Measurements from ENCODE around the gene ZNF154.

DNA sequence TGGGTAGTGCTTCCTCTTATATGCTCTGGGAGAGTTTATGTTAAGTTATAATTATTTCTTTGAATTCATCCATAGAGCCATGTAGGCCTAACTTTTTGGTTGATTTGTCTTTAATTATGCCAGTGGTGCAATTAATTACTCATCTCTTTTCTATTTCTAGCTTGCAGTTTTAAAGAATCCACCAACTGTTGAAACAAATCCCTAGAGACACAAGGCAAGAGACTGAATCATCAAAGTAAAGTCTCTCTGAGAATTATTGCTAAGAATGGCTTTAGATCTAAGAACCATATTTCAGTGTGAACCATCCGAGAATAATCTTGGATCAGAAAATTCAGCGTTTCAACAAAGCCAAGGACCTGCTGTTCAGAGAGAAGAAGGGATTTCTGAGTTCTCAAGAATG lies 33.1 kb downstream of the ZNF154 start:
- TF ChIP-seq, protein P1, sequence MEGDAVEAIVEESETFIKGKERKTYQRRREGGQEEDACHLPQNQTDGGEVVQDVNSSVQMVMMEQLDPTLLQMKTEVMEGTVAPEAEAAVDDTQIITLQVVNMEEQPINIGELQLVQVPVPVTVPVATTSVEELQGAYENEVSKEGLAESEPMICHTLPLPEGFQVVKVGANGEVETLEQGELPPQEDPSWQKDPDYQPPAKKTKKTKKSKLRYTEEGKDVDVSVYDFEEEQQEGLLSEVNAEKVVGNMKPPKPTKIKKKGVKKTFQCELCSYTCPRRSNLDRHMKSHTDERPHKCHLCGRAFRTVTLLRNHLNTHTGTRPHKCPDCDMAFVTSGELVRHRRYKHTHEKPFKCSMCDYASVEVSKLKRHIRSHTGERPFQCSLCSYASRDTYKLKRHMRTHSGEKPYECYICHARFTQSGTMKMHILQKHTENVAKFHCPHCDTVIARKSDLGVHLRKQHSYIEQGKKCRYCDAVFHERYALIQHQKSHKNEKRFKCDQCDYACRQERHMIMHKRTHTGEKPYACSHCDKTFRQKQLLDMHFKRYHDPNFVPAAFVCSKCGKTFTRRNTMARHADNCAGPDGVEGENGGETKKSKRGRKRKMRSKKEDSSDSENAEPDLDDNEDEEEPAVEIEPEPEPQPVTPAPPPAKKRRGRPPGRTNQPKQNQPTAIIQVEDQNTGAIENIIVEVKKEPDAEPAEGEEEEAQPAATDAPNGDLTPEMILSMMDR (IDR thresholded peaks at IDR 0.05) = no peak
- TF ChIP-seq, protein P2, sequence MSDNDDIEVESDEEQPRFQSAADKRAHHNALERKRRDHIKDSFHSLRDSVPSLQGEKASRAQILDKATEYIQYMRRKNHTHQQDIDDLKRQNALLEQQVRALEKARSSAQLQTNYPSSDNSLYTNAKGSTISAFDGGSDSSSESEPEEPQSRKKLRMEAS (IDR thresholded peaks at IDR 0.05) = no peak
- no peak for TF ChIP-seq CEBPB (IDR thresholded peaks at IDR 0.05)
- no peak for TF ChIP-seq CHD2 (IDR thresholded peaks at IDR 0.05; ENCODE audit: low read length, partially characterized antibody)
- no peak for TF ChIP-seq BHLHE40 (IDR thresholded peaks at IDR 0.05; ENCODE audit: low read depth, low read length)
- TF ChIP-seq, protein P3, sequence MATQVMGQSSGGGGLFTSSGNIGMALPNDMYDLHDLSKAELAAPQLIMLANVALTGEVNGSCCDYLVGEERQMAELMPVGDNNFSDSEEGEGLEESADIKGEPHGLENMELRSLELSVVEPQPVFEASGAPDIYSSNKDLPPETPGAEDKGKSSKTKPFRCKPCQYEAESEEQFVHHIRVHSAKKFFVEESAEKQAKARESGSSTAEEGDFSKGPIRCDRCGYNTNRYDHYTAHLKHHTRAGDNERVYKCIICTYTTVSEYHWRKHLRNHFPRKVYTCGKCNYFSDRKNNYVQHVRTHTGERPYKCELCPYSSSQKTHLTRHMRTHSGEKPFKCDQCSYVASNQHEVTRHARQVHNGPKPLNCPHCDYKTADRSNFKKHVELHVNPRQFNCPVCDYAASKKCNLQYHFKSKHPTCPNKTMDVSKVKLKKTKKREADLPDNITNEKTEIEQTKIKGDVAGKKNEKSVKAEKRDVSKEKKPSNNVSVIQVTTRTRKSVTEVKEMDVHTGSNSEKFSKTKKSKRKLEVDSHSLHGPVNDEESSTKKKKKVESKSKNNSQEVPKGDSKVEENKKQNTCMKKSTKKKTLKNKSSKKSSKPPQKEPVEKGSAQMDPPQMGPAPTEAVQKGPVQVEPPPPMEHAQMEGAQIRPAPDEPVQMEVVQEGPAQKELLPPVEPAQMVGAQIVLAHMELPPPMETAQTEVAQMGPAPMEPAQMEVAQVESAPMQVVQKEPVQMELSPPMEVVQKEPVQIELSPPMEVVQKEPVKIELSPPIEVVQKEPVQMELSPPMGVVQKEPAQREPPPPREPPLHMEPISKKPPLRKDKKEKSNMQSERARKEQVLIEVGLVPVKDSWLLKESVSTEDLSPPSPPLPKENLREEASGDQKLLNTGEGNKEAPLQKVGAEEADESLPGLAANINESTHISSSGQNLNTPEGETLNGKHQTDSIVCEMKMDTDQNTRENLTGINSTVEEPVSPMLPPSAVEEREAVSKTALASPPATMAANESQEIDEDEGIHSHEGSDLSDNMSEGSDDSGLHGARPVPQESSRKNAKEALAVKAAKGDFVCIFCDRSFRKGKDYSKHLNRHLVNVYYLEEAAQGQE (IDR thresholded peaks at IDR 0.05) = no peak

Data from A549 (cell line).